RWPE1 (cell line): ENCODE measurements around the gene CLDN15.
"Not testable (repeated sequence)": the region's sequence is repeated elsewhere in the genome, so short reads cannot be mapped to it uniquely, and the experiment has no call there.

Source experiments
- CTCF ChIA-PET: fragments of 350-600 bp; sonication (Branson Sonifier 250); formaldehyde crosslinking; extraction: SDS; loops from one replicate; lab custom pipeline; 2021; lab: Yijun Ruan, JAX
- POLR2A ChIA-PET: fragments of 400-600 bp; formaldehyde crosslinking; extraction: SDS; loops from one replicate; lab custom pipeline; 2020; ENCODE audit warnings: antibody characterized with exemption; ENCODE audit not compliant: low non-redundant PET; lab: Yijun Ruan, JAX
- DNase-seq: peaks from one replicate; pipeline ENCODE4 v3.0.0; 2012; ENCODE audit warnings: low spot score
- H3K27ac ChIP-seq: fragments of 450-650 bp; 2 replicates; pipeline ENCODE4 v1.5.1; 2017
- CTCF ChIP-seq: fragments of 450-650 bp; conservative IDR thresholded peaks from 2 replicates; pipeline ENCODE4 v1.5.1; 2017; ENCODE audit warnings: low read depth, mild to moderate bottlenecking

Gene CLDN15

GRCh38 chr7:101237206-101238067 lies at the start of gene CLDN15:
Gene CLDN15 (minus strand): TSS chr7:101237802. CDS start chr7:101237581, 221 bp downstream.
- TF ChIP-seq CTCF: no peak
- H3K27ac ChIP-seq: peak within 1 kb of the TSS; percentile 36
- POLR2A ChIA-PET: interaction anchor here (0.6 to 1.3 kb wide), 2 partner anchors 18 to 20 kb away, joined by 5 to 6 read pairs; partner anchors contain the start of genes PLOD3 and ZNHIT1
- no peak for DNase-seq
- CTCF ChIA-PET: interaction anchor here (0.8 to 1.1 kb wide), 2 partner anchors 45 to 93 kb away, joined by 3 to 7 read pairs; no protein-coding TSS in a partner anchor

- POLR2A ChIA-PET: no interaction called here
- CTCF ChIA-PET: no interaction called here
- no peak overlapping the region for H3K27ac ChIP-seq
- no peak for DNase-seq
- no peak for TF ChIP-seq CTCF
Measured at GRCh38 chr7:101287032-101287431, 49.4 kb upstream of the CLDN15 start.

- POLR2A ChIA-PET, H3K27ac ChIP-seq, CTCF ChIA-PET, DNase-seq: not testable (repeated sequence)
Measured at GRCh38 chr7:101285880-101286279, 48.3 kb upstream of the CLDN15 start.

- no peak for TF ChIP-seq CTCF
- no peak for DNase-seq
- ChIA-PET POLR2A (interaction anchor here (0.7 kb wide), 1 partner anchor 31 kb away, joined by 4 read pairs; no protein-coding TSS in a partner anchor), CTCF (no interaction called here)
- H3K27ac ChIP-seq: no peak overlapping the region
Measured at GRCh38 chr7:101285171-101285570, 47.6 kb upstream of the CLDN15 start.

- DNase-seq, H3K27ac ChIP-seq, POLR2A ChIA-PET: not testable (repeated sequence)
- CTCF ChIA-PET: interaction anchor here (0.6 kb wide), 1 partner anchor 137 kb away, joined by 5 read pairs; no protein-coding TSS in a partner anchor
Measured at GRCh38 chr7:101280912-101281311, 43.3 kb upstream of the CLDN15 start.

- CTCF ChIA-PET: interaction anchor here (0.6 to 0.7 kb wide), 2 partner anchors 14 to 37 kb away, joined by 3 to 5 read pairs; no protein-coding TSS in a partner anchor
Measured at GRCh38 chr7:101278461-101279292, 41.1 kb upstream of the CLDN15 start.

More at GRCh38 chr7:101278461-101279292, 41.1 kb upstream of the CLDN15 start:
- H3K27ac ChIP-seq: no peak overlapping the region
- no peak for DNase-seq
- no peak for TF ChIP-seq CTCF
- POLR2A ChIA-PET: no interaction called here
